ENCODE measurements around the gene WDR82. TPM values are rescaled to one million over a fixed set of nuclear protein-coding genes. Genes with fewer than 3 reads are reported as not detected.

The WDR82 gene
- total RNA-seq, 5 donors from 2014 or later (not counting 1 experiment from before 2014, with no cell fraction given), result 119 to 159 (median 154) TPM

GRCh38 chr3:52310861-52311575 is 32.6 kb upstream of the WDR82 start:
- POLR2A ChIA-PET, result no interaction called here
- peak; percentile 12 to 86 (median 46) for ATAC-seq (replicated peaks in 1 of 4)
- H3K4me1 Mint-ChIP-seq, result peaks cover 24 to 48% (median 40%) of the 10 kb centered on the region in 3 donors

GRCh38 chr3:52308308-52308707 is 29.9 kb upstream of the WDR82 start:
- no peak for ATAC-seq (replicated peaks in 1 of 4)
- WGBS (ENCODE audit: insufficient coverage), result no CpG with 5 or more reads among the region's 1 CpG
- ChIA-PET POLR2A (no interaction called here), CTCF (no interaction called here)
- Histone ChIP-seq H3K36me3 (ENCODE audit: control insufficient read depth in 2 of 2, extremely low read depth in 1 of 2, insufficient read depth in 1 of 2, low read length in 1 of 2) (peaks cover 4 to 15% of the 10 kb centered on the region in 2 donors), H3K27me3 (replicated peaks in 1 of 2; ENCODE audit: control insufficient read depth in 2 of 2, extremely low read depth in 1 of 2, insufficient read depth in 2 of 2, low read length in 1 of 2) (no peaks in the 10 kb centered on the region), H3K4me3 (ENCODE audit: control insufficient read depth in 1 of 2, extremely low read depth in 1 of 2, low read length in 1 of 2) (no peak overlapping the region), H3K9me3 (no peaks in the 10 kb centered on the region), H3K27ac (ENCODE audit: low read length) (no peak overlapping the region), H3K4me1 (ENCODE audit: control insufficient read depth in 1 of 2, extremely low read depth in 1 of 2, insufficient read depth in 2 of 2, low read length in 2 of 2) (peaks cover 2 to 41% of the 10 kb centered on the region in 2 experiments)
- H3K27ac Mint-ChIP-seq, result peak overlapping the region in 1 of 2 donors; percentile 69
- H3K4me1 Mint-ChIP-seq, result peaks cover 30 to 45% (median 44%) of the 10 kb centered on the region in 3 donors
- H3K27me3 Mint-ChIP-seq, result no peaks in the 10 kb centered on the region
- peaks cover 20% of the 10 kb centered on the region for H3K36me3 Mint-ChIP-seq
- no peaks in the 10 kb centered on the region for H3K9me3 Mint-ChIP-seq
- no peak for DNase-seq
- H3K4me3 Mint-ChIP-seq, result no peak overlapping the region

More at GRCh38 chr3:52310861-52311575, 32.6 kb upstream of the WDR82 start:
- Mint-ChIP-seq H3K9me3 (no peaks in the 10 kb centered on the region), H3K27ac (peak overlapping the region; percentile 66 to 77), H3K4me3 (no peak overlapping the region), H3K27me3 (no peaks in the 10 kb centered on the region), H3K36me3 (peaks cover 15% of the 10 kb centered on the region)
- DNase-seq, result peak in 31 of 35 experiments; percentile 22 to 76 (median 53)
- Histone ChIP-seq H3K4me3 (ENCODE audit: control insufficient read depth in 1 of 2, extremely low read depth in 1 of 2, low read length in 1 of 2) (no peak overlapping the region), H3K27me3 (replicated peaks in 1 of 2; ENCODE audit: control insufficient read depth in 2 of 2, extremely low read depth in 1 of 2, insufficient read depth in 2 of 2, low read length in 1 of 2) (no peaks in the 10 kb centered on the region), H3K9me3 (no peaks in the 10 kb centered on the region), H3K36me3 (ENCODE audit: control insufficient read depth in 2 of 2, extremely low read depth in 1 of 2, insufficient read depth in 1 of 2, low read length in 1 of 2) (peaks cover 4 to 15% of the 10 kb centered on the region in 2 donors), H3K4me1 (ENCODE audit: control insufficient read depth in 1 of 2, extremely low read depth in 1 of 2, insufficient read depth in 2 of 2, low read length in 2 of 2) (peaks cover 2 to 41% of the 10 kb centered on the region in 2 experiments), H3K27ac (ENCODE audit: low read length) (peak overlapping the region; percentile 59)
- WGBS (ENCODE audit: insufficient coverage), result 70% methylated on average over 5 of the region's 9 CpGs
- CTCF ChIA-PET, result no interaction called here

GRCh38 chr3:52306978-52307377 is 28.5 kb upstream of the WDR82 start:
- H3K27me3 ChIP-seq (replicated peaks in 1 of 2; ENCODE audit: control insufficient read depth in 2 of 2, extremely low read depth in 1 of 2, insufficient read depth in 2 of 2, low read length in 1 of 2), result no peaks in the 10 kb centered on the region
- peak overlapping the region in 1 of 3 donors; percentile 9 for H3K4me3 Mint-ChIP-seq
- DNase-seq (no peak), ATAC-seq (replicated peaks in 1 of 4) (no peak)
- H3K36me3 Mint-ChIP-seq, result peaks cover 20% of the 10 kb centered on the region
- no peaks in the 10 kb centered on the region for H3K27me3 Mint-ChIP-seq
- POLR2A ChIA-PET, result interaction anchor here in 1 of 2 donors (0.6 kb wide), 1 partner anchor 89 kb away, joined by 6 read pairs; no protein-coding TSS in a partner anchor
- H3K9me3 ChIP-seq, result no peaks in the 10 kb centered on the region
- H3K36me3 ChIP-seq (ENCODE audit: control insufficient read depth in 2 of 2, extremely low read depth in 1 of 2, insufficient read depth in 1 of 2, low read length in 1 of 2), result peaks cover 2 to 15% of the 10 kb centered on the region in 2 donors
- no peak overlapping the region for H3K4me3 ChIP-seq (ENCODE audit: control insufficient read depth in 1 of 2, extremely low read depth in 1 of 2, low read length in 1 of 2)
- H3K9me3 Mint-ChIP-seq, result no peaks in the 10 kb centered on the region
- 81% methylated on average over 3 of the region's 4 CpGs for WGBS (ENCODE audit: insufficient coverage)
- peak overlapping the region in 1 of 2 donors; percentile 66 for H3K27ac Mint-ChIP-seq
- H3K4me1 Mint-ChIP-seq, result peaks cover 30 to 44% (median 43%) of the 10 kb centered on the region in 3 donors
- CTCF ChIA-PET, result interaction anchor here in 1 of 2 donors (1.3 kb wide), 1 partner anchor 32 kb away, joined by 8 read pairs; no protein-coding TSS in a partner anchor
- peaks cover 2 to 41% of the 10 kb centered on the region in 2 experiments for H3K4me1 ChIP-seq (ENCODE audit: control insufficient read depth in 1 of 2, extremely low read depth in 1 of 2, insufficient read depth in 2 of 2, low read length in 2 of 2)
- H3K27ac ChIP-seq (ENCODE audit: low read length), result no peak overlapping the region

GRCh38 chr3:52305926-52306325 is 27.5 kb upstream of the WDR82 start:
- H3K27ac ChIP-seq (ENCODE audit: low read length), result no peak overlapping the region
- no peaks in the 10 kb centered on the region for H3K9me3 ChIP-seq
- peaks cover 2 to 33% of the 10 kb centered on the region in 2 experiments for H3K4me1 ChIP-seq (ENCODE audit: control insufficient read depth in 1 of 2, extremely low read depth in 1 of 2, insufficient read depth in 2 of 2, low read length in 2 of 2)
- 100% methylated on average over 5 of the region's 5 CpGs for WGBS (ENCODE audit: insufficient coverage)
- Mint-ChIP-seq H3K27ac (peak overlapping the region; percentile 34 to 40), H3K4me1 (peaks cover 30 to 41% (median 39%) of the 10 kb centered on the region in 3 donors), H3K9me3 (no peaks in the 10 kb centered on the region), H3K36me3 (peaks cover 20% of the 10 kb centered on the region), H3K4me3 (no peak overlapping the region), H3K27me3 (no peaks in the 10 kb centered on the region)
- H3K4me3 ChIP-seq (ENCODE audit: control insufficient read depth in 1 of 2, extremely low read depth in 1 of 2, low read length in 1 of 2), result no peak overlapping the region
- CTCF ChIA-PET, result no interaction called here
- H3K36me3 ChIP-seq (ENCODE audit: control insufficient read depth in 2 of 2, extremely low read depth in 1 of 2, insufficient read depth in 1 of 2, low read length in 1 of 2), result peaks cover 0 to 15% of the 10 kb centered on the region in 2 donors
- no peak for ATAC-seq (replicated peaks in 1 of 4)
- POLR2A ChIA-PET, result no interaction called here
- H3K27me3 ChIP-seq (replicated peaks in 1 of 2; ENCODE audit: control insufficient read depth in 2 of 2, extremely low read depth in 1 of 2, insufficient read depth in 2 of 2, low read length in 1 of 2), result no peaks in the 10 kb centered on the region
- DNase-seq, result no peak

- Mint-ChIP-seq H3K27ac (no peak overlapping the region), H3K27me3 (no peaks in the 10 kb centered on the region)
- POLR2A ChIA-PET, result no interaction called here
Measured at GRCh38 chr3:52303811-52304210, 25.4 kb upstream of the WDR82 start.

GRCh38 chr3:52302426-52303145 is 24.1 kb upstream of the WDR82 start:
- H3K4me1 ChIP-seq (ENCODE audit: control insufficient read depth in 1 of 2, extremely low read depth in 1 of 2, insufficient read depth in 2 of 2, low read length in 2 of 2), result peaks cover 2 to 23% of the 10 kb centered on the region in 2 experiments
- no peaks in the 10 kb centered on the region for H3K9me3 Mint-ChIP-seq
- ChIA-PET CTCF (no interaction called here), POLR2A (no interaction called here)
- ATAC-seq (replicated peaks in 1 of 4) (no peak), DNase-seq (no peak)
- peaks cover 9% of the 10 kb centered on the region for H3K36me3 Mint-ChIP-seq
- peaks cover 22 to 34% (median 22%) of the 10 kb centered on the region in 3 donors for H3K4me1 Mint-ChIP-seq
- H3K4me3 ChIP-seq (ENCODE audit: control insufficient read depth in 1 of 2, extremely low read depth in 1 of 2, low read length in 1 of 2), result no peak overlapping the region
- no peak overlapping the region for H3K4me3 Mint-ChIP-seq
- H3K36me3 ChIP-seq (ENCODE audit: control insufficient read depth in 2 of 2, extremely low read depth in 1 of 2, insufficient read depth in 1 of 2, low read length in 1 of 2), result no peaks in the 10 kb centered on the region
- H3K9me3 ChIP-seq, result no peaks in the 10 kb centered on the region
- H3K27me3 Mint-ChIP-seq, result no peaks in the 10 kb centered on the region
- 92% methylated on average over 10 of the region's 12 CpGs for WGBS (ENCODE audit: insufficient coverage)
- H3K27ac ChIP-seq (ENCODE audit: low read length), result no peak overlapping the region
- H3K27ac Mint-ChIP-seq, result no peak overlapping the region
- no peaks in the 10 kb centered on the region for H3K27me3 ChIP-seq (replicated peaks in 1 of 2; ENCODE audit: control insufficient read depth in 2 of 2, extremely low read depth in 1 of 2, insufficient read depth in 2 of 2, low read length in 1 of 2)

More at GRCh38 chr3:52303811-52304210, 25.4 kb upstream of the WDR82 start:
- Mint-ChIP-seq H3K9me3 (no peaks in the 10 kb centered on the region), H3K4me1 (peaks cover 27 to 32% (median 30%) of the 10 kb centered on the region in 3 donors), H3K4me3 (no peak overlapping the region), H3K36me3 (peaks cover 14% of the 10 kb centered on the region)
- 100% methylated on average over 2 of the region's 2 CpGs for WGBS (ENCODE audit: insufficient coverage)
- H3K9me3 ChIP-seq, result no peaks in the 10 kb centered on the region
- no peak for DNase-seq
- H3K4me1 ChIP-seq (ENCODE audit: control insufficient read depth in 1 of 2, extremely low read depth in 1 of 2, insufficient read depth in 2 of 2, low read length in 2 of 2), result peaks cover 2 to 19% of the 10 kb centered on the region in 2 experiments
- CTCF ChIA-PET, result no interaction called here
- no peak for ATAC-seq (replicated peaks in 1 of 4)
- no peak overlapping the region for H3K27ac ChIP-seq (ENCODE audit: low read length)
- no peaks in the 10 kb centered on the region for H3K27me3 ChIP-seq (replicated peaks in 1 of 2; ENCODE audit: control insufficient read depth in 2 of 2, extremely low read depth in 1 of 2, insufficient read depth in 2 of 2, low read length in 1 of 2)
- H3K4me3 ChIP-seq (ENCODE audit: control insufficient read depth in 1 of 2, extremely low read depth in 1 of 2, low read length in 1 of 2), result no peak overlapping the region
- H3K36me3 ChIP-seq (ENCODE audit: control insufficient read depth in 2 of 2, extremely low read depth in 1 of 2, insufficient read depth in 1 of 2, low read length in 1 of 2), result peaks cover 0 to 3% of the 10 kb centered on the region in 2 donors
